HG03432 (cell line): Measurements from ENCODE around the gene PRSS36.
"Not testable (repeated sequence)": the region's sequence is repeated elsewhere in the genome, so short reads cannot be mapped to it uniquely, and the experiment has no call there.

Experiments
- ATAC-seq: cut with Tn5 transposase; IDR thresholded peaks from one replicate; pipeline ENCODE4 v1.9.1; 2021; ENCODE audit warnings: mild to moderate bottlenecking, moderate library complexity; ENCODE audit not compliant: unreplicated experiment

PRSS36 gene

DNA sequence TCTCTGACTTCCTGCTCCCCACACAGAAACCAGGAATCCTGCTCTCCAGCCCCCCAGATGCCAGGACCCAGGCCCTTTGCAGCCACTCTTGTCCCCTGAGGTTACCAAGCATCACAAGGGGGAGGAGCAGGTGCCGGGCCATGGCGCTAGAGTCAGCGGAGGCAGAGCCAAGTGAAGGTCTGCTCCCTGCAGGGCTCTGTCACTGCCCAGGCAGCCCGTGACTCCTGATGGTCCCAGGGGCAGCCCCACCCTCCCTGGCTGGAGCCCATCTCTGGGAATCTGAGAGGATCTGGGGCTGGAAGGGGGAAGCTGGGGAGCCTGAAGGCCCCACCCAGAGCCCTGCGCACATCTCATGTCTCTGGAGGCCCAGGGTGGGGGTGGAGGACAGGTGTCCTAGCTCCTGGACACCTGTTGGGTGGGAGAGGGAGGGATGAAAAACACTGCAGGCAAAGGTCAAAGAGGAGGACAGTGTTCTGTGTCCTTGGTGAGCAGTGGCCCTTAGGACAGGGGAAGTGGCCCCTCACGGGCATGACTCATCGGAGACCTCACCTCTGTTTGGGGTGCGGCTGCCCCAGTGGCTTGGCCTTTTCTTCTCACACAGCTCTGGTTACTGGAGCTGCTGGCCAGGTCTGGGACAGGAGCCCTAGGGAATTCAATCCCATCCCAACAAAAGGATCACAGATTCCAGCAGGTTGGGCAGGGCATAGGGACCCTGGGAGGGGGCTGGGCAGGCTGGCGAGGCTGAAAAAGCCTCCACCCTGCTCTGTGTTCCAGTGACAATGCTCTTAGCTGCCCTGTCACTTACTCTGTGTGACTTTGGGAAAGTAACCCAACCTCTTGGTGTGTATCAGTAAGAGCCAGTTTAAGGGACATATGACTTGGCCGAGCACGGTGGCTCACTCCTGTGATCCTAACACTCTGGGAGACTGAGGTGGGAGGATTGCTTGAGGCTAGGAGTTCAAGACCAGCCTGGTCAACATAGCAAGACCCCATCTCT lies at the start of gene PRSS36:
Gene PRSS36, minus strand, starts transcription at position 173 of the 997 bp plus-strand sequence. Its CDS starts 31 bp downstream, at position 142.
- ATAC-seq = no peak

DNA sequence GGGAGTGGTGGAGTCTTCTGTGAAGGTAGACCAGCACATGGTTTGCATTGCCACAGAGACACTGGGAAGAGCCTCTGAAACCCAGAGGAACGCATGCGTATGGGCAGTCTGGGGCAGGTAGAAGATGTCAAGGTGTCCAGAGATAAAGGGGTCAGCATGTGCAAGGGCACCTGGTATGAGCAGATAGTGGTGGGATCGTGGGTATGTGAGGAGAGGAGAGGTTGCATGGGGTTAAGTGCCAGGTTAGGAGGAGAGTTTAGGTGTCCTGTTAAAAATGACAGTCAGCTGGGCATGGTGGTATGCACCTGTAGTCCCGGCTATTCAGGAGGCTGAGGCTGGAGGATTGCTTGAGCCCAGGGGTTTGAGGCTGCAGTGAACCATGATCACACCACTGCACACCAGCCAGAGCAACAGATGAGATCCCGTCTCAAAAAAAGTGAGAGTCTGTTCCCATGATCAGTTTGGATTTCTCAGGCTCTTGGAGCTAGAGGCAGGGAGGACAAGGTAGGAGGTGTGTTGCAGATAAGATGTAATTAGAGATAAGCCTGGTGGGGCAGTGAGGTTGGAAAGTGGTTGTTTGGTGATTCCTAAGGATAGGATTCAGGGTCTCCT lies 49.7 kb upstream of the PRSS36 start:
- no peak for ATAC-seq

GRCh38 chr16:31198207-31198882 lies 48.5 kb upstream of the PRSS36 start:
- no peak for ATAC-seq

DNA sequence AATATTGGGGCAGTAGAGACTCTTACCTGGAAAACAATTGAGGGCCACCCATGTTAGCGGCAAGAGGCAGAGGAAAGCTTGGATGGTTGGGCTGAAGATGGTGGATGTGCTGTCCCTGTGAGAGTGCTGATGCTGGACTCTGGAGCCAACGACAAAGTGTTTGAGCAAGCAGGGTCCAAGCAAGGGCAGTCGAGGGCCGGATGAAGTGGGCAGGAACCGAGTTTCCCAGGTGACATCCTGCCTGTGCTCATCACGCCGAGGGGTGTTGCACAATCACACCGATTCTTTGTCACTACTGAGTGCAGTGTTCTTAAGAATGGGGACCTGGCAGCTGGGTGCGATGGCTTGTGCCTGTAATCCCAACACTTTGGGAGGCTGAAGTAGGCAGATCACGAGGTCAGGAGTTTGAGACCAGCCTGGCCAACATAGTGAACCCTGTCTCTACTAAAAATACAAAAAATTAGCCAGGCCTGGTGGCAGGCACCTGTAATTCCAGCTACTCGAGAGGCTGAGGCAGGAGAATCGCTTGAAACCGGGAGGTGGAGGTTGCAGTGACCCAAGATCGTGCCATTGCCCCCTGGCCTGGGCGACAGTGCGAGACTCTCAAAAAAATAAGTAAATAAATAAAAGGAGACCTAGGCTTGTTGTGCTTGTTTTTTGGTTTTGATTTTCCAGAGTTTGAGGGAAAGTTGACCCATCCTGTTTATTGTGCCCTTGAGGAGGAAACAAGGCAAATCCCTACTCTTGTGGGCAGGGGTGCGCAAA lies 46.6 kb upstream of the PRSS36 start:
- ATAC-seq = no peak

- ATAC-seq = not testable (repeated sequence)
These were observed 46.0 kb upstream of the PRSS36 start for GRCh38 chr16:31195861-31196260.

- peak; percentile 80 for ATAC-seq
These were observed 45.0 kb upstream of the PRSS36 start for GRCh38 chr16:31194898-31195297.

- no peak for ATAC-seq
These were observed 44.0 kb upstream of the PRSS36 start for GRCh38 chr16:31193874-31194273.

- no peak for ATAC-seq
These were observed 43.2 kb upstream of the PRSS36 start for GRCh38 chr16:31192856-31193642.

- no peak for ATAC-seq
These were observed 42.0 kb upstream of the PRSS36 start for GRCh38 chr16:31191697-31192428.

DNA sequence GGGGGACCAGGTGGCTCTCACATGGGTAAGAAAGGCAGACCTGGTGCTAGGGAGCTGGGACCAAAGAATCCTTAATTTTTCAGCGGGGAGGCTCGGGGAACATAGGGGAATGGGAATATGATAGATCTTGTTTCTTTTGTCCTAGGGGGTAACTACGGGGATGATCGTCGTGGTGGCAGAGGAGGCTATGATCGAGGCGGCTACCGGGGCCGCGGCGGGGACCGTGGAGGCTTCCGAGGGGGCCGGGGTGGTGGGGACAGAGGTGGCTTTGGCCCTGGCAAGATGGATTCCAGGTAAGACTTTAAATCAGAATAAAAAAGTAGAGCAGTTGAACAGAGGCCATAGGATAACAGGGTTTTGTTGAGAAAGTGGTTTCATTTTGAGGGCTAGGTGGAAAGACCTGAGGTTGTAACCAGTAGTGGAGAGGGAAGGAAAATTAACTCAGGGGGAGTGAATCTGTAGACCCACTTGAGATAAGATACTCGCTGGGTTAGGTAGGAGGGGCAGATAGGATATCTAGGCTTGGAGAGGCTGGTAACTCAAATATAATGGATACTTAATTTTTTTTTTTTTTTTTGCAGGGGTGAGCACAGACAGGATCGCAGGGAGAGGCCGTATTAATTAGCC lies 41.1 kb upstream of the PRSS36 start:
- ATAC-seq = no peak

DNA sequence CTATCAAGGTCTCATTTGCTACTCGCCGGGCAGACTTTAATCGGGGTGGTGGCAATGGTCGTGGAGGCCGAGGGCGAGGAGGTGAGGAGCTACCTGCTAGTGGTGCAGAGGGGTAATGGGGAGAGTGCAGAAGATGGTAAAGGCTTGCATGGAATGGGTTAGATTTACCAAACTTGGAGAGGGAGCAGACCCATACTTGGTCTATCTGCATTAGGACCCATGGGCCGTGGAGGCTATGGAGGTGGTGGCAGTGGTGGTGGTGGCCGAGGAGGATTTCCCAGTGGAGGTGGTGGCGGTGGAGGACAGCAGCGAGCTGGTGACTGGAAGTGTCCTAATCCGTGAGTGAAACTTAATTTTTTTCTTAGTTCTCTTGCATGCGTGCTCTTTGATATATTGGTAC lies 40.2 kb upstream of the PRSS36 start:
- no peak for ATAC-seq

GRCh38 chr16:31189412-31189778 lies 39.5 kb upstream of the PRSS36 start:
- no peak for ATAC-seq

DNA sequence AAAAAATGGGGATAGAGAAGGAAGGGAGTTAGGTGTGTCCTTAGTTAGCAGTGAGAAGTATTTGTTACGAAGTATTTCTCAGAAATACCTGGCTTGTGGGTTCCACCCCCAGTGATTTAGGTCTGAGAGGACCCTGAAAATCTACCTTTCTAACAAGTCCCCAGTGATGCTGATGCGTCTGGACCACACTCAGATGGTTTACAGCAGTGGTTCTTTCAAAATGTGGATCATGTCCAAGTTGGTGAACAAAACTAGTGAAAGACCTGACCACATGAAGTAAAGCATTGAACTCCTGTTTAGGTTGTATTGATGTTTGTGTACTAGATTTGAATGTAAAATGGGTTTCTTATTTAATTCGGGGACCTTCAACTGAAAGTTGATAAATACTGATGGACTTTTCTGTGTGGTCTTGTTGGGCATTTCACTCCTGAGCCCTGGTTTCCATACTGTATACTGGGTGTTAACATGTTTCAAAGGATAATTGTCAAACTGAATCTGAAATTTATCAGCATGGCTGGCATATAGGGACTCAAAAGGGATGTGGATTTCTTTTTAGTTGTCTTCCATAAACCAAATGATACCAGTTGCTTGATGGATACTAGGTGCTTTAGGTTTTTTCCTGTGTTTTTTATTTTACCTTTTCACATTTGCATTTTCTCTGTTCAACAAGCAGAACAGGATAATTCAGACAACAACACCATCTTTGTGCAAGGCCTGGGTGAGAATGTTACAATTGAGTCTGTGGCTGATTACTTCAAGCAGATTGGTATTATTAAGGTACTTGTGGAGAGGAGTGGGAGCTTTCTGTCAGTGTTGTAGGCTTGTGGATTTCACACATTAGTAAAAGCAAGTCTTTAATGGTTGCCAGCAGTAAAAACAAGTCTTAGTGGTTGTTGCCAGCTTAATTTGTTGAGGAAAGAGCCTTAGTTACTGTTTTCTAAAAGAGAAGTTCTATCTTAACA lies 38.9 kb upstream of the PRSS36 start:
- no peak for ATAC-seq

- no peak for ATAC-seq
These were observed 37.9 kb upstream of the PRSS36 start for GRCh38 chr16:31187808-31188189.

DNA sequence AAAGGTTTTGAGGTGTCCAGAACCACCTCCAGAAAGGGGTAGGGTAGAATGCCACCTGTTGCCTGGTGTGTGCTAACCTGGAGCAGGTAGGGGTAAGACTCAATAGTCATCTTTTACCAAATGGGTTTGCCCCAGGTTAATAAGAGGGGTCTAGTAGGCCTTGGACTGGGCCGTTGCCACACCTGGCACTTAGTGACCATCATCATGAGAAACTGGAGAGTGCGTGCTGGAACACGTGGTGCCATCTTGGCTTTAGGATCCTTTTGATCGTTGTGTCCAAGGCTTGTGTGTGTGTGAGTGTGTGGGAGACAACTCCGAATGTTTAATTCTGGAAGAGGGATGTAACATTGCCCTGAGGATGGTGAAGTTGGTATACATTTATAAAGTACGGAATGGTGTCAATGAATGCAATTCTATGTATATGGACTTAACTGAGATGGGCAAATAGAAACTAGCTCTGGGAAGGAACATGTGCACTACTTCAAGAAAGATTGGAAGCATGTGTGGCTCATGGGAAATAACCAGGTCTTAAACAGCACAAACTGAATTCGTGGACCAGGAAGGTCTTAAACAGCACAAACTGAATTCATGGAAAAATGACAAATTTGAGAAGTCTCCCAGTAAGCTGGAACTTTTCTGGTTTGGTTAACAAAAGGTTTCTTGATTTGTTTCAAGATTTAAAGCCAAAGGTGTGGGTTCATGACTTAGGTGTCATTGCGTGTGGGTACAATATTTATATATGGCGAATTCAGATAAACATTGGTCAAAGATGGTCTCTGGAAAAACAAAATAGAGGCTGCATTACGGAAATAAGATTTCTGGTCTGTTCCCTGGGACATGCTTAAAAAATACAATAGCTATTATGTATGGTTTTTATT lies 37.3 kb upstream of the PRSS36 start:
- ATAC-seq = no peak

- no peak for ATAC-seq
These were observed 36.3 kb upstream of the PRSS36 start for GRCh38 chr16:31186176-31186575.

GRCh38 chr16:31185339-31185738 lies 35.5 kb upstream of the PRSS36 start:
- ATAC-seq = no peak
